HG02885 (cell line): Measurements from ENCODE around the gene EPHA8.

Experiments
- ATAC-seq: cut with Tn5 transposase; IDR thresholded peaks from one replicate; pipeline ENCODE4 v1.9.1; 2021; ENCODE audit warnings: mild to moderate bottlenecking; ENCODE audit not compliant: unreplicated experiment, poor library complexity

The EPHA8 gene

DNA sequence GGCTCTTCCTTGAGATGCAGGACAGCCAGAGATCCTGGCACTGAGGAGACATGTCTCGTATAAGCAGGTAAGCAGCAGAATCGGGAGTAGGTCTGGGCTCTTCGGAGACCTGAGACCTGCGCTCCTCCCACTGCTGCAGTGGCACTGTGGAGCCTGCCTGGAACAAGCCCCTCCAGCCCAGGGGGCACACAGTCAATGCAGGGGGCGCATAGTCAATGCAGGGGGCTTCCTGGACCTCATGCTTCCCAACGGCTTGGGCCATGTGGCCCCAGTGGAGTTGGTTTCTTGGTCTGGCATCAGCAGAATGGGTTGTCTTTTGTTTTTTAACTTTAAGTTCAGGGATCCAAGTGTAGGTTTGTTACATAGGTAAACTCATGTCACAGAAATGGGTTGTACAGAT lies 27.9 kb upstream of the EPHA8 start:
- no peak for ATAC-seq

DNA sequence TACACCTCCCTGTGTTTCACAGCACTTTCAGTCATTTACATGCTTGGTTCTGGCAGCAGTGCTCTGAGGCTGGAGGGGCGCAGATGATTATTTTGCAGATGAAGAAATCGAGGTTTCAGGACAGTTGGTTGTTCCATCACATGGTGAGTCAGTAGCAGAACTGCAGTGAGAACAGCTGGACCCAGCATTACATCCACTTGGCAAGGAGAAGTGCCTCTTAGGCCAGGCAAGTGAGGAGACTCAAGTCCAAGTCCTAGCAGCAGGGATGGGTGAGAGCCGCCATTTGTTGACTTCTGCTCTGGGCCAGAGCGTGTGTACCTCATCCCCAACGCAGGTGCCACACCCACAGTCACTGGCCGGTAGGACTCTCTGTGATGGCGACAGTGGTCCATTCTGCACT lies 26.8 kb upstream of the EPHA8 start:
- ATAC-seq, result no peak

DNA sequence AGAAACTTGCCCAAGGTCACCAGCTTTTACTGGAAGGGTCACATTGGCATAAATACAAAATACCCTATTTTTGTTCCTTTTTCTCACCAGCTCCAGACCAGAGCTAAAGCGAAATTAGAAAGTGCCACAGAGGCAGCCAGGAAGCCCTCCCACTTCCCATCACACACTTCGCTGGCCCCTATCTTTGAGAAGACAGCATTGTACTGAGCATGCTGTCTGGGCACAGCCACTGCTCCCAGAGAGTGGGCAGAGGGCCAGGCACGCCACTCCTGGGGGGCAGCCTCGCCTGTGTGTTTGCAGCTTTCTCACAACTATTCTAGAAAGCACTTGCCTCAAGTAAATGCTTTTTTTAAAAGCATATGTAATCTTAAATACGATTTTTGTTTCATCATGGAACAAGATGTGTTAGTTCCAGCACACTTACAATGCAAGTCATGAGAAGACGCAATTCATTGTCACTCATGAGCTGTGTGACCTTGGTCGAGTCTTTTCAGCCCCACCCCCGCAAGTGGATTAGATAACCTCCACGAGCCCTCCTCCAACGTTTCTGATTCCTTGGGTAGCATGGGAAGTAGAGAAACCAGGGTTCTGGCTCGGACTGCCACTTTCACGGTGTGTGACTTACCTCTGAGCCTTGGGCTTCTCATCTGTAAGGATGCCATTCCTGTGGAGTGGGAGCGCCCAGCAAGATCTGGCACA lies 25.7 kb upstream of the EPHA8 start:
- no peak for ATAC-seq

DNA sequence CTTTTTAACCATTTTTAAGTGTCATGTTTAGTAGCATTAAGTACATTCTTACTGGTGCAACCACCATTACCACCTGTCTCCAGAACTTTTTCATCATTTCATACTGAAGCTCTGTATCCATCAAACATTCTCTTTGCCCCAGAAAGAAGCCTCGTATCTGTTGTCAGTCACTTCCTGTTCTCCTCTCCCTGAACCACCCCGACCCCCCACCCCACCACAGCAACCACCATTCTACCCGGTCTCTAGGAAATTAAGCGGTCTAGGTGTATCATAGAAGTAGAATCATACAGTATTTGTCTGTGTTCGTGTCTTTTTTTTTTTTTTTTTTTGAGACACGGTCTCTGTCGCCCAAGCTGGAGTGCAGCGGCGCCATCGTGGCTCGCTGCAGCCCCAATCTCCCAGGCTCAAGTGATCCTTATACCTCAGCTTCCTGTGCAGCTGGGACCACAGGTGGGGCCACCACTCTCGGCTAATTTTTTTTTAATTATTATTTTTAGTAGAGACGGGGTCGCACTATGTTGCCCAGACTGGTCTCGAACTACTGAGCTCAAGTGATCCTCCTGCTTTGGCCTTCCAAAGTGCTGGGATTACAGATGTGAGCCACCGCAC lies 23.7 kb upstream of the EPHA8 start:
- no peak for ATAC-seq

DNA sequence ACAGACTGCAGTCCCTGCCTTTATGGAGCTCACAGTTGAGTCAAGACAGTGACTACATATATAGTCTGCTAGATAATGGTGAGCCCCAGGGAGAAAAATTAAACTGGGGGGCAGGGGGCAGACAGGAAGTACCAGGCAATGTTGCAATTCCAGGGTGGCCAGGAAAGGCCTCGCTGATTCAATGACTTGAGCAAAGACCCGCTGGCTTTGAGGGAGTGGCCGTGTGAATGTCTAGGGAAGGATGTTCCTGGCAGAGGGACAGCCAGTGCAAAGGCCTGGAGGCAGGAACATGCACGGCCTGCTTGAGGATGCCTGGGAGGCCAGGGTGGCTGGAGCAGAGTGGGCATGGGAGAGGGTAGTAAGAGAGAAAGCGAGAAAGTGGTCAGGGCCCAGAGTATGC lies 23.0 kb upstream of the EPHA8 start:
- ATAC-seq, result no peak

DNA sequence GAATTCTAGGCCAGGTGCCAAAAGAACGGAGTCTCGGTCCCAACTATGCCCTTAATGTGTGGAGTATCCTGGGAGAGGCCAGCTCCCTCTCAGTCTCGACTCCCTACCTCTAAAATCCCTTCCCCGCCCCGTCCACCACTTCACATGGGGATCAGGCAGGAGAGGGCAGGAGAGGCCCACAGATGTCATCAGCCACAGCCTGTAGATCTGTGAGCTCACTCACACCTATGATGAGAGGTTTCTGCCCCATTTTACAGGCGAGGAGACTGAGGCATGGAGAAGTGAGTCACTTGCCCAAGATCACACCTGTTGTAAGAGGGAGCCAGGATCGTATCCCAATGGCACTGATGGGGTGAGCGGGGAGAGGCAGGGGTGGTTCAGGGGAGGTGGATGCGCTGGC lies 20.4 kb upstream of the EPHA8 start:
- ATAC-seq, result no peak

DNA sequence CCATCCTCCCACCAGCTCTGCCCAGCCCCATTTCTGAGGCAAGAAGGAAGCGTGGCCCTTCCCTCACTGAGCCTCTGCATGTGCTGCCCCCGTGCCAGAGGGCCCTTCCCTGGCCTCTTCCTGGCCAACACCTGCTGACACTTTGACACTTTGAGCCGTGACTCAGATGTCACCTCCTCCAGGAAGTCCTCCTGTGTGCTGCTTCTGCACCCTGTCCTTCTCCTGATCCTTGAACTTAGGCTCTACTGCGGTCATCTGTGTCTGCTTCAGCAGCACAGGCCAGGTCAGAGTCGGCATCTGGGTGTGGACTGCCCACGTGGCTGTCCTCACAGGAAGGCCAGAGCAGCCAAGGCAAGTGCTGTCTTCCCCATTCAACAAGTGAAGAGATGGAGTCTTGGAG lies 19.6 kb upstream of the EPHA8 start:
- no peak for ATAC-seq

DNA sequence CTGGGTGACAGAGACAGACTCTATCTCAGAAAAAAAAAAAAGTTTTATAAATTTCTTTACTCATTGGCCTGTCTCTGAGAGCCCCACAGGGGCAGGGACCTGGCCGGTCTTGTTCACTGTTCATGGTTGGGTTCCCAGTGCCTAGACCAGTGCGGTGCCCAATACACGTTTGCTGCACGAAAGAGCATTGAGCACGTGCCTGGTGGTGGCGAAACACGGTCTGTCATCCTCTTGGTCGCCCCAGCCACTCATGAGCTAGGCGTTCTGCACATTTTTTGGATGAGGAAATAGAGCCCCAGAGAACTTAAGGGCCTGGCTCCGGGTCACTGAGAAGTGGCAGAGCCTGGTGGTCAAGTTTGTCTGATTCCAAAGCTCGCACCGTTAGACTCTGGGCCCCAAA lies 18.7 kb upstream of the EPHA8 start:
- ATAC-seq, result no peak

DNA sequence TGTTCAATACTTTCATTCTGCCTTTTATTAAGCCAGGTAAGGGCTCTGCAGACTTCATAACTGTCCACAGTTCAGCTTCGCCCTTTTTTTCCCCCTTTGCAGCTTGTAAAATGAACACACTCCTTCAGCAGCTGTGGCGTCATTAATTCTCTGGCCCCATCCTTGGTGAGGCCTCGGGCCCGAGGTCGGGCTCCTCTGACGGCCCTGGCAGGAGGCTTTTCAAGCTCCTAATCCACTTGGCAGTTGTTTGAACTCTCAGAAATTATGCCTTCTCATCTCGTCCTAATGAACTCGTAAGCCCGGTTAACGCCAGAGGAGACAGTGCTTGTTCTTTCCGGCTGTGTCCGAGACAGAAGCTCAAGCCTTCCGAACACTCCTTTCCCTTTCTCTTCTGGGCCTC lies 18.1 kb upstream of the EPHA8 start:
- no peak for ATAC-seq

DNA sequence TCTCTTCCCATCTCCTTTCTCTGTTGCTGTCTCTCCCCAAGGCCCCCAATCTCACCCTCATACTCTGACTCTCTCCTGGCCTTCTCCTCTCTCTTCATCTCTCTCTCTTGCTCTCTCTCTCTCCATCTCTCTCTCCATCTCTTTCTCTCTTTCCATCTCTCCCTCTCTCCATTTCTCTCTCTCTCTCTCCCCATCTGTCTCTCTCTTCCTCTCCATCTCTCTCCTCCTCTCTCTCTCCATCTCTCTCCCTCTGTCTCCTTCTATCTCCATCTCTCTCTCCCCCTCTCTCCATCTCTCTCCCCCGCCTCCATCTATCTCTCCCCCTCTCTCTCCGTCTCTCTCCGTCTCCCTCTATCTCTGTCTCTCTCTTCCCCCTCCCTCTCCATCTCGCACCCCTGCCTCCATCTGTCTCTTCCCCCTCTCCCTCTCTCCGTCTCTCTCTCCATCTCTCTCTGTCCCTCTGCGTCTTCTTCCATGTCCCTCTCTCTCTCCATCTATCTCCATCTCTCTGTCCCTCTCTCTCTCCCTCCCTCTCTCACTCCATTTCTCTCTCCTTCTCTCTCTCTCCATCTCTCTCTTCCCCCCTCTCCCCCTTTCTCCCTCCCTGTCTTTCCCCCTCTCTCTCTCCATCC lies 16.0 kb upstream of the EPHA8 start:
- no peak for ATAC-seq

DNA sequence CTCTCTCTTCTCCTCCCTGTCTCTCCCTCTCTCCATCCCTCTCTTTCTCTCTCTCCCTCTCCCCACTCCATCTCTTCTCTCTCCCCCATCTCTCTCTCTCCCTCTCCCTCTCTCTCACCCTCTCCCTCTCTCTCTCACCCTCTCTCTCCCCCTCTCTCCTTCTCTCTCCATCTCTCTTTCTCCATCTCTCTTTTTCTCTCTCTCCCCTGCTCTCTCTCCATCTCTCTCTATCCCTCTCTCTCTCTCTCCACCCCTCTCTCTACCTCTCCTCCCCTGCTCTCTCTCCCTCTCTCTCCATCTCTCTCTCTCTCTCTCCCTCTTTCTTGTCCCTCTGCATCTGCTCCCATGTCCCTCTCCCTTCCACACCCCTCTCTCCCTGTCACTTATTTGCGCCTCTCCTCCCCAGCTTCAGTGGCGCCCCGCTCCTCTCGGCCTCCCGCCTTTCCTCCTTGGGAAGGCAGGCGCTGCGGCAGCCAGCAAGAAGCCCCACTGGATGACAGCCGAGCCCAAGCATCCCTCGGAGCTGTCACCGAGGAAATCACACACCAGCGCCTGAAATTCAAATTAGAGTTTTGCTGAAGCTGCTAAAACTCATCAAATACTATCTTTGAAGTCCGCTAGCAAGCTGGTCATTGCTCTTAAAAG lies 15.3 kb upstream of the EPHA8 start:
- ATAC-seq, result no peak

DNA sequence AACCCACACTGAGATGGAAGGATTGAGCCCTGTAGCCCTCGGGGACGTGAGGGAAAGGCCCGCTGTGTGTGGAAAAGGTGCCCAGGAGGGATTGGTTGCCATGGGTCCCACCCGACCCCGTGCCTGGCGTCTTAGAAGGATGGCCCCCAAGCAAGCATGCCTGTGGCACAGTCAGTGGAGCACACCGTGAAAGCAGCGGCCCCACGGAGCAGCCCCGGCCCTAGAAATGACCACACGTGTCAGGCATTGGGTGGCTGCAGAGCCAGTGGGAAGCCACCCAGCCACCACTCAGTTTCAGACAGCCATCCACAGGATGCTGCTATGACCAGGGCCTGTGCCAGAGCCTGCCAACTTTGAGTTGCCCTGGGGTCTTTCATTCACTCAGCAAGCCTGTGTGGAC lies 13.3 kb upstream of the EPHA8 start:
- no peak for ATAC-seq

DNA sequence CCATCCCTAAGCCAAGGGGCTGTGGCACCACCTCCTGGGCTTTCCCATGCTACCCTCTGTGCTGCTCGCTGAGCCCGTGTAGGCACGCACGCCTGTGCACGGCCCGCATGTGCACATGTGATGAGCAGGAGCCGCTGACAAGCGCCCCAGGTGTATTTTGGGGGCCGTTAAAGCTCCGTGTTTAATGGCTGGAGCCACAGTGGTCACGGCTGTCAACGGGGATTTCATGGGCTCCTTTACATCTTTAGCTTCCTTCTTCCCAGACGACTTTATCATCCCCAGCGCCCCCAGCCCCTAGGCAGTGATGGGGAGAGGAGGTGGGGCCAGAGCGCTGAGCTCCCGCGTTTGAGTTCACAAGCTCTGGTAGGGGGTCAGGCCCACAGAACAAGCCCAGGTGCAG lies 11.7 kb upstream of the EPHA8 start:
- ATAC-seq, result no peak

DNA sequence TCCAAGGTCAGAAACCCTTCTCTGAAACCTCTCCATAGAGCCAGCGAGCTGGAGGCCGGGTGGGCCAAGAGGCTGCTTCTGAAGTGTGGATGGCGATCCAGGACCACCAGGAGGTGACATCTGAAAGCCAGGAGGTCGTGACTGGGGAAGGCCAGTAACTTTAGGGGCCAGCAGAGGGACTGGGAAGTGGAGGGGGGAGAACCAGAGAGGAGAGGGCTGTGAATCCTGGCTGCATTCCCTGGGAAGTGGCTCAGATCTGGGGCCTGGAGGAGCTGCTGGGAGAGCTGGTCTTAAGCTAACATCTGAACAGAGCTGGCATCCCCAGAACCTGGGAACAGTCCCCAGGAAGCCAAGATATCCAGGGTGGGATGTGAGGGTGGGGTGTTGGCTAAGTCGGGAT lies 11.3 kb upstream of the EPHA8 start:
- ATAC-seq, result no peak

DNA sequence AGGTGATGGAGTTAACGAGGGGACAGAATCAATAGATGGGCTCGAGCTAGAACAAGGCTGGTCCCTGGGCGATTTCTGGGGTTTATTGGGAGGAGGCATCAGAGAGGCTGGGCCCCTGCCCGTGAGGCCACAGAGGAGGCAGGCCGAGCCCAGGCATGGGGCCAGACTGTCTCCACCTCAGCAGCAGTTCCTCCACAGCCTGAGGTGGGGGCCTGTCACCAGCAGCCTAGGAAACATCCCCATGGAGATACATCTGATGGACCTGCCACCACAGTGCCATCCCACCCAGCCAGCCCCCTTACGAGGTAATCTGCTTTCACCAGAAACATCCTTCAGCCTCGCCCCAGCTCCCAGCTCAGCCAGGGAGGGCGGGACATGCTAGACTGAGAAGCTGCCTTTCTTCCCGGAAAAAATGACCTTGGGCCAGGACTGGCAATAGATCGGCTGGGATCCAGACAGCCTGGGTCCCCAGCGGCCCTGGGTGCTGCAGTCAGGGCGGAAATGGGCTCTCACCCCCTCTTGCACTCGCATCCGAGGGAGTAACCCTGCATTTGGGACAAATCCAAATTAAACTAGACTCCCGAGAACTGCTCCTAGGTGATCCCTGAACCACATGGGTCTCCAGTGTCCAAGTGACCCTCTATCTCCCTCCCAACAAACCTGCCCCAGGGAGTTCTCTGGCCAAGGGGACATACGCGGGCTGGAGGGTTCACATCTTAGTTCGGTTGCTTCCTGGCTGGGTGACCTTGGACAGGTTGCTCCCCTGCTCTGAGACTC lies 10.0 kb upstream of the EPHA8 start:
- no peak for ATAC-seq

DNA sequence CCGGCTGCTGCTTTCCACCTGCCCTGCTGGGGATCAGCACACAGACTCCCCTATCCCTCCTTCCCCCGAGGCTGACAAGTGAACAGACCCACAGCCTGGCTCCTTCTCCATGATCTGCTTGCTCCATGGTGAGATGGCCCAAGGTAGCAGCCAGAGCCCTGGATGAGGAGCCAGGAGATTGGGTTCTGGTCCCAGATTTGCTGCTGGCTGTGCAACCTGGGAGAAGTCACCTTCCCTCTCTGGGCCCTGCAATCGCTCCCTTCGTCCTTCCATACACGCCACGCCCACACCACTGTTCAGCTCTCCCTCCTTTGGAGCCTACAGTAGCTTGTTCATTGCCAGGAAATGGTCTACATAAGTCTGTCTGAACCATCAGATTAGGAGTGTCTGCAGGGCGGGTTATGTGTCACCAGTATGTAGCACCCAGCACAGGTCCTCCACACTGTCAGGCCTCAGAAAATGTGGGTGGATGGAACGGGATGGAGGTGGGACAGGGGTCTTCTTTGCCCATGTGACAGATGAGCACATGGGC lies 9.2 kb upstream of the EPHA8 start:
- ATAC-seq, result no peak

DNA sequence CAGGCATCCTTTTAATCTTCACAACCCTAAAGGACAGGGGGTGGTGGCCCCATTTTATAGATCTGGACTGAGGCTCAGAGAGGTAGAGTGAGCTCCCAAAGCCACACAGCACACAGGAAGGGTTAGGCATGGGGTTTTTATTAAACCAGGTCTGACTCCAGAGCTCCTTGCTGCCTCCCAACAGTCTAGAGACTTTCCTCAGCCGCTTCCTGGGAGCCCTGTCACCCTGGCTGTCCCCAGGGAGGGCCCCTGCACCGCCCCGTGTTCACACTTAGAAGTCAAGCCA lies 8.0 kb upstream of the EPHA8 start:
- no peak for ATAC-seq

DNA sequence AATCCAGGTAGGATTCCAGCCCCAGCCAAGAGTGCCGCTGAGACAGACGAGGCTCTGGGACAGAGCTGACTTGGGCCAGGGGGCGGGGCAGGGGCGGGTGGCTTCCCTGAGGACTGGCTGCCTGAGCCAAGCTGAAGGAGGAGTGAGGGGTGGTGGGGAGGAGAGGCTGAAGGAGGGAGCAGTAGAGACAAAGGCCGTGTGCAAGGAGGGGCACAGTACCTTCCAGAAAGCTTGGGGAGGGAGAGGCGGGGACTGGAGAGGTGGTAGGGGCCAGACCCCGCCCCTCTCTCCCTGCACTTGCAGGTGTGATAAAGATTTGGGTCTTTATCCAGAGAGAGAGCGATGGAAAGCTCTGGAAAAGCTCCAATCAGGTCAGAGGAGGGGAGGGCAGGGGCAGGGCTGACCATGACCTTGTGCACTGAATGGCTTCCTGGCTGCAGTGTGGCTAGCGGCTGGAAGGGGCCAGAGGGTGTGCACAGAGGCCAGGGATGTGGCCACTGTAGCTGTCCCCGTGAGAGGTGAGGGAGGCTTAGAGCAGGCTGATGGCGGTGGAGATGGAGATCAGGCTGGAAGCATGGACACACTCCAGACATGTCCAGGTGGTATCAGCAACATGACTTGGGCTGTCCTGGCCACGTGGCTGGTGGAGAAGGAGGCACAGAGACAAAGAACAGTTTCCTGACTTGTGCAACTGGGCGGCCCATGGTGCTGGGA lies 6.7 kb upstream of the EPHA8 start:
- no peak for ATAC-seq

DNA sequence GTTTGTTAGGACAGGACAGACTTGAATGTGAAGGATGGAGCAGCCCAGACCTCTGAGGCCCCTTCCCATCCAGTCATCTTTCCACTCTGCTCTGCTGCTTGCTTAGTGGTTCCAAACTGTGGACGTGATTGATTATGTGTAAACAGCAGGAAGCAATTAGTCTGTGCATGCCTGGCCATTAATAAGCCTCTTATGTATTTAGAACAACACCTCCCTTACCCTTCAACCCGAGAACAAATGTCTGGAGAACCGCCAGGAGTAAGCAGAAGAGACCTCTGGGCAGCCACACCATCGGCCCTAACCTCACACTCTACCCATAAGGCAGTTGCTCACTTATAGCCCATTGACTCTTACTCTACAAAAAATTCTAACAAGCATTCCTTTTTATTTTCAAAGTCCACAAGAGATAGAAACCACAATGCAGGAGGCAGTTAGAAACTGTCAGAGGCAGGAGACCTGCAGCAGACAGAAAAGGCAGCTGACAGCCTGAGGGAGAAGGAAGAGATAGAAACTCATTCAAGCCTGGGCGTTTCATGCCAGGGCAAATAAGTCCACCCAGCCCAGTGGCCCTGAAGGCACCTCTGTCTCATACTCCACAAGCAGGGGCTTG lies 5.8 kb upstream of the EPHA8 start:
- ATAC-seq, result no peak
